SK-N-SH (cell line): ENCODE measurements around the gene OAS2. TPM values are rescaled to one million over a fixed set of nuclear protein-coding genes. Genes with fewer than 3 reads are reported as not detected.

ENCODE experiments used
- CTCF ChIA-PET: fragments of 300-600, 350-600 bp; formaldehyde crosslinking; extraction: SDS; loops from one replicate; lab custom pipeline; 2021; lab: Yijun Ruan, JAX
- POLR2A ChIA-PET: fragments of 350-600 bp; sonication (Branson Sonifier 250); formaldehyde crosslinking; extraction: SDS; loops from one replicate; lab custom pipeline; 2020; ENCODE audit warnings: antibody characterized with exemption, inconsistent platforms; lab: Yijun Ruan, JAX
- DNase-seq: peaks from one replicate; pipeline ENCODE4 v3.0.0; 2012
- H2AFZ ChIP-seq: fragments of 200-600 bp; sonication (generic); 2 replicates; pipeline ENCODE4 v1.8.1; 2016; ENCODE audit warnings: antibody characterized with exemption, mild to moderate bottlenecking, low read depth
- H3F3A ChIP-seq: fragments of 200-600 bp; sonication (generic); replicated peaks from 2 replicates; pipeline ENCODE3; 2016; ENCODE audit warnings: antibody characterized with exemption, mild to moderate bottlenecking; ENCODE audit not compliant: insufficient read depth
- H3K27ac ChIP-seq, 2 experiments: fragments of 200-500 bp in 1 of 2; fragments of 200-600 bp in 1 of 2; sonication (Bioruptor generic) in 1 of 2; sonication (generic), shearing (Covaris generic) in 1 of 2; 2 replicates each; pipeline versions ENCODE4 v1.5.1 to v1.6.1; 2014 to 2016; ENCODE audit warnings: low read depth in 2 of 2, inconsistent platforms in 1 of 2, low read length in 1 of 2, mild to moderate bottlenecking in 1 of 2, mixed read lengths in 1 of 2
- H3K27me3 ChIP-seq: fragments of 200-600 bp; sonication (generic), shearing (Covaris generic); 2 replicates; pipeline ENCODE4 v1.6.1; 2016; ENCODE audit warnings: mixed run types; ENCODE audit not compliant: insufficient read depth
- H3K36me3 ChIP-seq, 2 experiments: fragments of 200-500 bp in 1 of 2; fragments of 200-600 bp in 1 of 2; sonication (Bioruptor generic) in 1 of 2; sonication (generic) in 1 of 2; replicated peaks in 1 of 2; 2 replicates each; pipeline versions ENCODE3 to v1.5.1; 2014 to 2016; ENCODE audit warnings: low read length in 1 of 2, mild to moderate bottlenecking in 1 of 2; ENCODE audit not compliant: insufficient read depth in 2 of 2, control insufficient read depth in 1 of 2
- H3K4me1 ChIP-seq, 2 experiments: fragments of 200-500 bp in 1 of 2; fragments of 200-600 bp in 1 of 2; sonication (Bioruptor generic) in 1 of 2; sonication (generic), shearing (Covaris generic) in 1 of 2; 2 replicates each; pipeline versions ENCODE4 v1.5.1 to v1.6.1; 2014 to 2016; ENCODE audit warnings: low read depth in 1 of 2, low read length in 1 of 2, mixed run types in 1 of 2; ENCODE audit not compliant: insufficient read depth in 2 of 2, control insufficient read depth in 1 of 2
- H3K4me2 ChIP-seq: fragments of 200-600 bp; sonication (generic), shearing (Covaris generic); 2 replicates; pipeline ENCODE4 v1.6.1; 2017; ENCODE audit warnings: mixed run types
- H3K4me3 ChIP-seq, 2 experiments: fragments of 200-500 bp in 1 of 2; fragments of 200-600 bp in 1 of 2; sonication (Bioruptor generic) in 1 of 2; sonication (generic), shearing (Covaris generic) in 1 of 2; 2 replicates each; pipeline versions ENCODE4 v1.5.1 to v1.8.1; 2014 to 2016; ENCODE audit warnings: low read depth in 2 of 2, inconsistent platforms in 1 of 2, low read length in 1 of 2, mild to moderate bottlenecking in 1 of 2, mixed read lengths in 1 of 2, moderate library complexity in 1 of 2
- H3K79me2 ChIP-seq: fragments of 200-600 bp; sonication (generic); 2 replicates; pipeline ENCODE4 v1.8.1; 2017; ENCODE audit warnings: mild to moderate bottlenecking; ENCODE audit not compliant: insufficient read depth
- H3K9ac ChIP-seq: fragments of 200-600 bp; sonication (generic); 2 replicates; pipeline ENCODE4 v1.6.1; 2017; ENCODE audit warnings: mixed run types
- H3K9me2 ChIP-seq: fragments of 200-600 bp; sonication (generic); 2 replicates; pipeline ENCODE4 v1.6.1; 2017; ENCODE audit warnings: mixed run types
- H3K9me3 ChIP-seq: fragments of 200-600 bp; sonication (generic); 2 replicates; pipeline ENCODE4 v1.6.1; 2017; ENCODE audit warnings: mixed run types, mild to moderate bottlenecking, moderate library complexity
- H4K20me1 ChIP-seq: fragments of 200-600 bp; sonication (generic); 2 replicates; pipeline ENCODE4 v1.6.1; 2017; ENCODE audit warnings: mild to moderate bottlenecking, mixed run types; ENCODE audit not compliant: insufficient read depth
- CTCF ChIP-seq: fragments of 200-600 bp; sonication (generic); IDR thresholded peaks from 2 replicates; pipeline ENCODE4 v1.6.1; 2017; ENCODE audit warnings: antibody characterized with exemption, mild to moderate bottlenecking, moderate library complexity
- ELF1 ChIP-seq: IDR thresholded peaks from 2 replicates; pipeline ENCODE4 v1.4.0; 2012
- EP300 ChIP-seq, 2 experiments: IDR thresholded peaks; 2 replicates each; pipeline versions ENCODE4 v1.4.0 to v1.6.1; 2012; ENCODE audit warnings: borderline replicate concordance in 1 of 2, low read depth in 1 of 2, low read length in 1 of 2
- EZH2phosphoT487 ChIP-seq: fragments of 200-600 bp; sonication (generic); IDR thresholded peaks from 2 replicates; pipeline ENCODE4 v1.6.1; 2017; ENCODE audit warnings: low read depth, mixed run types, mild to moderate bottlenecking, antibody characterized with exemption, moderate library complexity, borderline replicate concordance
- MAX ChIP-seq: IDR thresholded peaks from 2 replicates; pipeline ENCODE4 v1.4.0; 2012; ENCODE audit warnings: low read depth
- MXI1 ChIP-seq: IDR thresholded peaks from 2 replicates; pipeline ENCODE4 v1.6.1; 2012; ENCODE audit warnings: mild to moderate bottlenecking, low read depth, low read length, improper control_type of control experiment
- NRF1 ChIP-seq: IDR thresholded peaks from 2 replicates; pipeline ENCODE4 v1.6.1; 2012; ENCODE audit warnings: low read depth, mild to moderate bottlenecking, low read length
- REST ChIP-seq: IDR thresholded peaks from 2 replicates; pipeline ENCODE4 v1.6.1; 2012; ENCODE audit warnings: mild to moderate bottlenecking, low read depth, low read length, moderate library complexity
- RXRA ChIP-seq: IDR thresholded peaks from 2 replicates; pipeline ENCODE4 v1.4.0; 2012; ENCODE audit warnings: low read depth, mild to moderate bottlenecking, borderline replicate concordance
- TAF1 ChIP-seq: IDR thresholded peaks from 2 replicates; pipeline ENCODE4 v1.6.1; 2012; ENCODE audit warnings: low read depth, mild to moderate bottlenecking, low read length, moderate library complexity, borderline replicate concordance
- TEAD4 ChIP-seq: IDR thresholded peaks from 2 replicates; pipeline ENCODE4 v1.4.0; 2012; ENCODE audit warnings: mild to moderate bottlenecking, borderline replicate concordance; ENCODE audit not compliant: insufficient read depth
- USF2 ChIP-seq: fragments of 150-350 bp; IDR thresholded peaks from 2 replicates; pipeline ENCODE4 v1.6.1; 2017; ENCODE audit warnings: antibody characterized with exemption, low read length, low read depth, borderline replicate concordance
- WGBS: methylation state at CpG from one replicate; pipeline ENCODE4 v1.1.6; 2017; ENCODE audit warnings: low lambda C conversion rate; 5-methylcytosine and 5-hydroxymethylcytosine counted together
- polyA plus RNA-seq, 3 experiments: library from polyadenylated mRNA; depleted of rRNA; stranded (reverse); fragments of >200 nt; gene quantifications; 2 replicates each; pipeline ENCODE4 v1.2.3, GENCODE V29; 2012

Gene OAS2
- polyA plus RNA-seq, 1 of the 3 experiments (the other 2 are of a cell fraction) = not detected

- 9% methylated on average over 4 of the region's 8 CpGs for WGBS
- H3K36me3 ChIP-seq = no peaks in the 10 kb centered on the region
- ChIA-PET CTCF (interaction anchor here (0.7 to 3.5 kb wide), 6 partner anchors 7 to 316 kb away, joined by 3 to 24 read pairs (median 4); no protein-coding TSS in a partner anchor), POLR2A (no interaction called here)
- H3K9ac ChIP-seq = no peak overlapping the region
- peak overlapping the region; percentile 74 for H2AFZ ChIP-seq
- no peaks in the 10 kb centered on the region for H3K9me2 ChIP-seq
- peak overlapping the region in 1 of 2 experiments; percentile 12; a peak in 1 of 4 replicates for H3K27ac ChIP-seq
- TF ChIP-seq NRF1 (no peak), USF2 (no peak), CTCF (no peak), REST (no peak), EP300 (IDR thresholded peaks at IDR 0.05; ENCODE audit: borderline replicate concordance in 1 of 2, low read depth in 1 of 2, low read length in 1 of 2) (no peak), EZH2phosphoT487 (no peak), RXRA (no peak), ELF1 (no peak), TEAD4 (no peak), MXI1 (no peak), MAX (no peak), TAF1 (no peak)
- H3K4me1 ChIP-seq = peaks cover 0 to 15% of the 10 kb centered on the region in 2 experiments; a peak in 1 of 4 replicates
- H3K4me3 ChIP-seq = peak overlapping the region; percentile 58 to 59
- peak overlapping the region; percentile 78 for H3K4me2 ChIP-seq
- H4K20me1 ChIP-seq = no peaks in the 10 kb centered on the region
- H3F3A ChIP-seq = no peaks in the 10 kb centered on the region
- H3K27me3 ChIP-seq = peaks cover 14% of the 10 kb centered on the region; the same call in 1 of the 2 replicates
- no peaks in the 10 kb centered on the region for H3K79me2 ChIP-seq
- DNase-seq = no peak
- no peaks in the 10 kb centered on the region for H3K9me3 ChIP-seq
Measured at GRCh38 chr12:113056381-113056630, 78.0 kb downstream of the OAS2 start.
